Measurements from ENCODE around the gene CORO6.

GRCh38 chr17:29573871-29574731, 48.6 kb downstream of the CORO6 start:
- TF ChIP-seq CTCF (IDR thresholded peaks at IDR 0.05) (no peak), SIN3A (IDR thresholded peaks at IDR 0.05; ENCODE audit: borderline replicate concordance, insufficient read depth, low read depth, low read length) (no peak), POLR2AphosphoS5 (IDR thresholded peaks at IDR 0.05; ENCODE audit: low read depth, low read length) (no peak; the same call in 1 of the 2 replicates), TCF7L2 (IDR thresholded peaks at IDR 0.05; ENCODE audit: low read depth, low read length) (no peak)
- TF ChIP-seq, protein P1, sequence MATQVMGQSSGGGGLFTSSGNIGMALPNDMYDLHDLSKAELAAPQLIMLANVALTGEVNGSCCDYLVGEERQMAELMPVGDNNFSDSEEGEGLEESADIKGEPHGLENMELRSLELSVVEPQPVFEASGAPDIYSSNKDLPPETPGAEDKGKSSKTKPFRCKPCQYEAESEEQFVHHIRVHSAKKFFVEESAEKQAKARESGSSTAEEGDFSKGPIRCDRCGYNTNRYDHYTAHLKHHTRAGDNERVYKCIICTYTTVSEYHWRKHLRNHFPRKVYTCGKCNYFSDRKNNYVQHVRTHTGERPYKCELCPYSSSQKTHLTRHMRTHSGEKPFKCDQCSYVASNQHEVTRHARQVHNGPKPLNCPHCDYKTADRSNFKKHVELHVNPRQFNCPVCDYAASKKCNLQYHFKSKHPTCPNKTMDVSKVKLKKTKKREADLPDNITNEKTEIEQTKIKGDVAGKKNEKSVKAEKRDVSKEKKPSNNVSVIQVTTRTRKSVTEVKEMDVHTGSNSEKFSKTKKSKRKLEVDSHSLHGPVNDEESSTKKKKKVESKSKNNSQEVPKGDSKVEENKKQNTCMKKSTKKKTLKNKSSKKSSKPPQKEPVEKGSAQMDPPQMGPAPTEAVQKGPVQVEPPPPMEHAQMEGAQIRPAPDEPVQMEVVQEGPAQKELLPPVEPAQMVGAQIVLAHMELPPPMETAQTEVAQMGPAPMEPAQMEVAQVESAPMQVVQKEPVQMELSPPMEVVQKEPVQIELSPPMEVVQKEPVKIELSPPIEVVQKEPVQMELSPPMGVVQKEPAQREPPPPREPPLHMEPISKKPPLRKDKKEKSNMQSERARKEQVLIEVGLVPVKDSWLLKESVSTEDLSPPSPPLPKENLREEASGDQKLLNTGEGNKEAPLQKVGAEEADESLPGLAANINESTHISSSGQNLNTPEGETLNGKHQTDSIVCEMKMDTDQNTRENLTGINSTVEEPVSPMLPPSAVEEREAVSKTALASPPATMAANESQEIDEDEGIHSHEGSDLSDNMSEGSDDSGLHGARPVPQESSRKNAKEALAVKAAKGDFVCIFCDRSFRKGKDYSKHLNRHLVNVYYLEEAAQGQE (IDR thresholded peaks at IDR 0.05; ENCODE audit: insufficient read depth in 1 of 2, low read depth in 2 of 2, low read length in 1 of 2), result no peak

Measured in Panc1 (cell line).